ENCODE data around the gene ZNF337.
"Not testable (repeated sequence)": the region's sequence is repeated elsewhere in the genome, so short reads cannot be mapped to it uniquely, and the experiment has no call there.

Gene ZNF337

GRCh38 chr20:25696371-25697131 is at the start of gene ZNF337:
ZNF337 (minus strand) TSS chr20:25696853; CDS start chr20:25686417, 10,436 bp downstream.
- peak; percentile 90 for DNase-seq

DNA sequence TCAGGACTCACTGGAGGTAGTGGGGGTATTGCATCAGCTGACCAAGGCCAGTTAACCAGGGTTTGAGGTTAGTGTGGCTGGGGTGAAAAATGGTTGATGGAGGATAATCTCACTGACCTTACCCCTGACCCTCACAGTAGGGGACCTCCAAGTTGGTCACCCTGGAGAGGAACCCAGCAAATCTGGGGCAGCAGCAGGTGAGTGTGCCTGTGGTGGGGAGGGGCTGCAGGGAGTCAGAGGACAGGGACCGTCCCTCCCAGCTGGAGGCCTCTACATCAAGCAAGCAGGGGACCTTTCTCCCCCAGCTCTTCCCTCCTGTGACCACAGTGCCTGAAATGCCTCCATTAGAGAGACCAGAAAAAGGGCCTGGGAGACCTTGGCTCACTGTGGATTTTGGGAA is 49.1 kb upstream of the ZNF337 start:
- DNase-seq: no peak

- no peak for DNase-seq
These were observed 48.4 kb upstream of the ZNF337 start for GRCh38 chr20:25745100-25745499.

- DNase-seq: no peak
These were observed 47.6 kb upstream of the ZNF337 start for GRCh38 chr20:25744261-25744660.

GRCh38 chr20:25741088-25741487 is 44.4 kb upstream of the ZNF337 start:
- DNase-seq: no peak

- DNase-seq: no peak
These were observed 43.1 kb upstream of the ZNF337 start for GRCh38 chr20:25739615-25740320.

DNA sequence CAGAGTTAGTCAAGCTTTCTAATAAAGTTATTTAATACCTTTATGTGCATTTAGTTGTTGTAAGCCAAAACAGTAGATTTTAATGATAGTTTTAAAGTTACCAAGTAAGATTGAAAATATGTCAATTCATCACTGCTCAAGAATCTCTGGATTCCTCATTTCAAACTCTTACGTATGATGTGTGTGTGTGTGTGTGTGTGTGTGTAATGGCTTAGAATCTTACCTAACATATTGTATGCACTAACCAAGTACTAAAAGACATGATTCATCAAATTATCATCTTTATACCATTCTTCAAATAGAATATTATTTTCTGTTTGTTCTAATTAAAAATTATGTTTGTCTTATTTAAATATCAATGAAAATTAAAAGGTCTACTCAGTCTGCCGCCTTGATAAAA is 41.5 kb upstream of the ZNF337 start:
- peak; percentile 32 for DNase-seq

- DNase-seq: no peak
These were observed 37.2 kb upstream of the ZNF337 start for GRCh38 chr20:25733903-25734302.

- DNase-seq: no peak
These were observed 34.2 kb upstream of the ZNF337 start for GRCh38 chr20:25730862-25731261.

- no peak for DNase-seq
These were observed 29.7 kb upstream of the ZNF337 start for GRCh38 chr20:25726357-25726756.

- DNase-seq: no peak
These were observed 29.0 kb upstream of the ZNF337 start for GRCh38 chr20:25725639-25726038.

DNA sequence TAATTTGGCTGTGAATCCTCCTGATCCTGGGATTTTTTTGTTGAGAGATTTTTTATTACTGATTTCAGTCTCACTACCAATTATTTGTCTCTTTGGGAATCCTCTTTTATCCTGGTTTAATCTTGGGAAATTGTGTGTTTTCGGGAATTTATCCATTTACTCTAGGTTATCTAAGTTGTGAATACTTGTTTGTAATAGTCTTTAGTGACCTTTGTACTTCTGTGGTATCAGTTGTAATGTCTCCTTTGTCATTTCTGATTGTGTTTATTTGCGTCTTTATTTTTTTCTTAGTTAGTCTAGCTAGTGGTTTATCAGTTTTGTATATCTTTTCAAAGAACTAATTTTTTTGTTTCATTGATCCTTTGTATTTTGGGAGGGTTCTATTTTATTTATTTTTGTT is 27.3 kb upstream of the ZNF337 start:
- DNase-seq: no peak

DNA sequence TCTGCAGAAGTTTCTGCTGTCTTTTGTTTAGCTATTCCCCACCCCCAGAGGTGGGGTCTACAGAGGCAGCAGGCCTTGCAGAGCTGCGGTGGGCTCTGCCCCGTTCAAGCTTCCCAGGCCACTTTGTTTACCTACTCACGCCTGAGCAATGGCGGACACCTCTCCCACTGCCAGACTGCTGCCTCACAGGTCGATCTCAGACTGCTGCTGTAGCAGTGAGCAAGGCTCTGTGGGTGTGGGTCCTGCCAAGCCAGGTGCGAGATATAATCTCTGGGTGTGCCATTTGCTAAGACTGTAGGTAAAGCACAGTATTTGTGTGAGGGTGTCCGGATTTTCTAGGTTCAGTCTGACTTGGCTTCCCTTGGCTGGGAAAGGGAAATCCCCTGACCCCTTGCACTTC is 23.6 kb upstream of the ZNF337 start:
- DNase-seq: no peak

- not testable (repeated sequence) for DNase-seq
These were observed 22.5 kb upstream of the ZNF337 start for GRCh38 chr20:25718896-25719809.

DNA sequence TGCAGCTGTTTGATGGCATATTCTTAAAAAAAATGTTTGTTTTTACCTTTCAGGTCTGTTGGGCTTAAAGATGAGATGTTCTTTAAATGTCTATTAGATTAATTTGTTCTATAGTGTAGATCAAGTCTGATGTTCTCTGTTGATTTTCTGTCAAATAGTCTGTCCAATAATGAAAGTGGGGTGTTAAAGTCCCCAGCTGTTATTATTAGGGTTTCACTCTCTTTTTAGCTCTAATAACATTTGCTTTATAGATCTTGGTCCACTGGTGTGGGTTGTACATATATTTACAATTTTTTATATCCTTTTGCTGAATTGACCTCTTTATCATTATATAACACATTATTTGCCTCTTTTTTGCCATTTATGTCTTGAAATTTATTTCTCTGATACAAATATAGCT is 11.0 kb upstream of the ZNF337 start:
- DNase-seq: no peak

DNA sequence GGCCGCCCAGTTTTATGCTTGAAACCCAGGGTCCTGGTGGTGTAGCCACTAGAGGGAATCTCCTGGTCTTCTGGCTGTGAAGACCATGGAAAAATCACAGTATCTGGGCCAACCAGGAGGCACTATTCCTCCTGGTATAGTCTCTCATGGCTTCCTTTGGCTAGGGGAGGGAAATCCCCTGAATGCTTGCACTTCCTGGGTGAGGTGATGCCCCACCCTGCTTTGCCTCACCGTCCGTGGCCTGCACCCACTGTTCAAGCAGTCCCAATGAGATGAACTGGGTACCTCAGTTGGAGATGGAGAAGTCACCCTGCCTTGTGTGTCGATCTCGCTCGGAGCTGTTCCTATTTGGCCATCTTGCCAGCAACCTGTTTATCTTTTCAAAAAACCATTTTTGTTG is 10.1 kb upstream of the ZNF337 start:
- no peak for DNase-seq

- no peak for DNase-seq
These were observed 9.2 kb upstream of the ZNF337 start for GRCh38 chr20:25705830-25706351.

DNA sequence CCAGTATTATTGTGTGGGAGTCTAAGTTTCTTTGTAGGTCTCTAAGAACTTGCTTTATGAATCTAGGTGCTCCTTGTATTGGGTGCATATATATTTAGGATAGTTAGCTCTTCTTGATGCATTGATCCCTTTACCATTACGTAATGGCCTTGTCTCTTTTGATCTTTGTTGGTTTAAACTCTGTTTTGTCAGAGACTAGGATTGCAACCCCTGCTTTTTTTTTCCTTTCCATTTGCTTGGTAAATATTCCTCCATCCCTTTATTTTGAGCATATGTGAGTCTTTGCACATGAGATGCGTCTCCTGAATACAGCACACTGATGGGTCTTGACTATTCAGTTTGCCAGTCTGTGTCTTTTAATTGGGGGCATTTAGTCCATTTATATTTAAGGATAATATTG is 7.7 kb upstream of the ZNF337 start:
- DNase-seq: not testable (repeated sequence)

DNA sequence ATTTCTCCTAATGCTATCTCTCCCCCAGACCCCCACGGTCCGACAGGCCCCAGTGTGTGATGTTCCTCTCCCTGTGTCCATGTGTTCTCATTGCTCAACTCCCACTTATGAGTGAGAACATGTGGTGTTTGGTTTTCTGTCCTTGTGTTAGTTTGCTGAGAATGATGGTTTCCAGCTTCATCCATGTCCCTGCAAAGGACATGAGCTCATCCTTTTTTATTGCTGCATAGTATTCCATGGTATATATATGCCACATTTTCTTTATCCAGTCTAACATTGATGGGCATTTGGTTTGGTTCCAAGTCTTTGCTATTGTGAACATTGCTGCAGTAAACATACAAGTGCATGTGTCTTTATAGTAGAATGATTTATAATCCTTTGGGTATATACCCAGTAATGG is 4.2 kb upstream of the ZNF337 start:
- not testable (repeated sequence) for DNase-seq

- peak; percentile 1 for DNase-seq
These were observed 3.3 kb upstream of the ZNF337 start for GRCh38 chr20:25699914-25700313.

DNA sequence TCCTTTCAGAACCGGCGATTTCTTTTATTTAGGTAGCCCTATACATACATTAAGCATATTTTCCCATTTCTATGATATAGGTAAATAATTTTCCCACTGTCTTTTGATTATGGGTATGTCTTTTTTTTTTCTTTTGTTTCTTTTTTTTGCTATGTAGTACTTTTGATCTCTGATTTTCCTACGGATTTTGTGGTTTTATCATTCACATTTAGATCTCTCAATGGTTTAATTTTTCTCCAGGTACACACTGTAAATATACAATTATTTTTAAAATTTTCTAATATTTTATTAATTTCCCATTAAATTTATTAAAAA is 436 bp upstream of the ZNF337 start:
- no peak for DNase-seq

DNA sequence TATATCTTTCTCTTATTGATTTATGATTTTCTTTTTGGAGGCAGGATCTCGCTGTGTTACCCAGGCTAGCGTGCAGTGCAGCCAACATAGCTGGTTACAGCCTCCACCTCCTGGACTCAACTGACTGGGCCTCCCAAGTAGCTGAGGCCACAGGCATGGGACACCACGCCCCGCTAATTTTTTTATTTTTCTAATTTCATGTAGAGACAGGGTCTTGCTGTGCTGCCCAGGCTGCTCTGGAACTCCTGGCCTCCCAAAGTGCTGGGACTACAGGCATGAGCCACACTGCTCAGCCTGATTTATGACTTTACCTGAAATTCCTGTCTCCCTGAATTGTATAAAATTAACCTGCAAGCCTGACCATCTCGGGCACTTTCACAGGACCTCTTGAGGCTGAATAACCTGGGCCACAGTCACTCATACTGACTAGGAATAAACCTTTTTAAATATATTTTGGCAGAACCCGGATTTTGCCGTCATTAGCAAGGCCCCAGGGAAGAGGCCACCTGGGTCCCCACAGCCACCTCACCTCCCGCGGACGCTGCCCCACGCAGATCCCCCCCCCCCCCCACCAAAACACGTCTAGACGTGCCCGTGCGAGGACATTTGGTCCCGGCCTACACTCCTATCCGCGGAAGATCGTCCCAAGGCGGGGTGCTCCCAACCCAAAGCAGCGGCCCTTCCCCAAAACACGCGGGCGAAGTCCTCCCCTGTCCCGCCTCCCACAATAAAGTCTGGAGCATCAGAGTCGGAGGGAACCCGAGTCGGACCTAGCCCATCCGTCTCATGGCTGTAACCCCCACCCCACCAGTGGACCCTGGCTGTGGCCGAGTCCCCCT is 902 bp downstream of the ZNF337 start:
- no peak for DNase-seq
